Prostate gland (tissue), 2 donors: ENCODE measurements around the gene SIAH2.

Experiments used
- POLR2A ChIP-seq: fragments of 450-650 bp; IDR thresholded peaks from one replicate; pipeline ENCODE4 v1.6.1; 2016; ENCODE audit warnings: antibody characterized with exemption, mild to moderate bottlenecking
- POLR2AphosphoS5 ChIP-seq: sonication (generic); formaldehyde crosslinking; IDR thresholded peaks from one replicate; pipeline ENCODE4 v1.6.1; 2017; ENCODE audit warnings: antibody characterized with exemption
- TF ChIP-seq, protein P1 (sequence below), 4 experiments: fragments of 200-600 bp in 2 of 4; fragments of 450-650 bp in 2 of 4; sonication (generic) in 2 of 4; IDR thresholded peaks; 1 replicate in 3 of 4; 2 replicates in 1 of 4; pipeline ENCODE4 v1.5.1; 2016 to 2019; ENCODE audit warnings: antibody characterized with exemption in 4 of 4, mild to moderate bottlenecking in 2 of 4, moderate library complexity in 2 of 4

- TF ChIP-seq, protein P1, sequence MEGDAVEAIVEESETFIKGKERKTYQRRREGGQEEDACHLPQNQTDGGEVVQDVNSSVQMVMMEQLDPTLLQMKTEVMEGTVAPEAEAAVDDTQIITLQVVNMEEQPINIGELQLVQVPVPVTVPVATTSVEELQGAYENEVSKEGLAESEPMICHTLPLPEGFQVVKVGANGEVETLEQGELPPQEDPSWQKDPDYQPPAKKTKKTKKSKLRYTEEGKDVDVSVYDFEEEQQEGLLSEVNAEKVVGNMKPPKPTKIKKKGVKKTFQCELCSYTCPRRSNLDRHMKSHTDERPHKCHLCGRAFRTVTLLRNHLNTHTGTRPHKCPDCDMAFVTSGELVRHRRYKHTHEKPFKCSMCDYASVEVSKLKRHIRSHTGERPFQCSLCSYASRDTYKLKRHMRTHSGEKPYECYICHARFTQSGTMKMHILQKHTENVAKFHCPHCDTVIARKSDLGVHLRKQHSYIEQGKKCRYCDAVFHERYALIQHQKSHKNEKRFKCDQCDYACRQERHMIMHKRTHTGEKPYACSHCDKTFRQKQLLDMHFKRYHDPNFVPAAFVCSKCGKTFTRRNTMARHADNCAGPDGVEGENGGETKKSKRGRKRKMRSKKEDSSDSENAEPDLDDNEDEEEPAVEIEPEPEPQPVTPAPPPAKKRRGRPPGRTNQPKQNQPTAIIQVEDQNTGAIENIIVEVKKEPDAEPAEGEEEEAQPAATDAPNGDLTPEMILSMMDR (IDR thresholded peaks at IDR 0.05): no peak
- no peak for TF ChIP-seq POLR2A
- TF ChIP-seq POLR2AphosphoS5: no peak
Measured at GRCh38 chr3:150805354-150805753, 42.4 kb upstream of the SIAH2 start.
